NOMO-1 treated with dmso at 0.1 percent for 144 hours (cell line): Measurements from ENCODE around the gene BRAP.
A peak's percentile ranks its signal among the peaks of the same experiment; 100 is the strongest.
"Not testable (repeated sequence)": the region's sequence is repeated elsewhere in the genome, so short reads cannot be mapped to it uniquely, and the experiment has no call there.

Experiments used
- DNase-seq: peaks from one replicate; lab custom pipeline; 2025; ENCODE audit not compliant: unreplicated experiment; lab: John Stamatoyannopoulos, UW

The BRAP gene

DNA sequence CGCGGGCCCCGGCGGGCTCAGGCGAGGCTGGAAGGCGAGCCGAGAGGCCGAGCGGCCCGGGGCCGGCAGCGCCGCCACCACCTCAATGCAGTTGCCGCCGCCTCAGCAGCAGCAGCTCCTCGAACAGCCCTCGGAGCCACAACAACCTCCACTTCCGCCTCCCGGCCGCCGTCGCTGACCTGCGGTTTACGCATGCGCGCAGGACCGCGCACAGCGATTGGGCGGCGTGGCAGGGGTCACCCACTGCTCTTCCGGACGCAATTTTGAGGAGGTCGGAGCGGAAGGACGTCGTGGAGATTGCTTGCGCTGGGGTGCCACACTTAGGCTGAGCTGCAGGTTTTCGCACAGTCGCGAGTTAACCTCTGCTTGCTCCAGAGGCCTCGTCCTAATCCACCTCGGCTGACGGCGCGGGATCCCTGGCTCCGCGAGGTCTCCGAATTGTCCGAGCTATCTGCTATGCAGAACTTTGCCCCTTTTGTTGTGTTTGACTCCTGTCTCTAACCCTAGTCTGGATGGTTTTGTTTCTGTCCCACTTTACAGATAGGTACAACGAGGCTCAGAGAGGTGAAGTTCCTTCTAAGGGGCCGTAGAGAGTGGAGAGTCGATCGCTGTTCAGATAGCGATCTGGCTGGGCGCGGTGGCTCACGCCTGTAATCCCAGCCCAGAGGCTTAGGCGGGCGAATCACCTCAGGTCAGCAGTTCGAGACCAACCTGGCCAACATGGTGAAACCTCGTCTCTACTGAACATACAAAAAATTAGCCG is at the start of gene BRAP, which contains the start of gene ACAD10:
Gene BRAP (minus strand): TSS at position 146 of the 763 bp plus-strand sequence. CDS start 164 bp downstream, outside the sequence.
Gene ACAD10 (plus strand): TSS at position 243 of the 763 bp plus-strand sequence. CDS start 6,657 bp downstream, outside the sequence.
- peak; percentile 92 for DNase-seq

DNA sequence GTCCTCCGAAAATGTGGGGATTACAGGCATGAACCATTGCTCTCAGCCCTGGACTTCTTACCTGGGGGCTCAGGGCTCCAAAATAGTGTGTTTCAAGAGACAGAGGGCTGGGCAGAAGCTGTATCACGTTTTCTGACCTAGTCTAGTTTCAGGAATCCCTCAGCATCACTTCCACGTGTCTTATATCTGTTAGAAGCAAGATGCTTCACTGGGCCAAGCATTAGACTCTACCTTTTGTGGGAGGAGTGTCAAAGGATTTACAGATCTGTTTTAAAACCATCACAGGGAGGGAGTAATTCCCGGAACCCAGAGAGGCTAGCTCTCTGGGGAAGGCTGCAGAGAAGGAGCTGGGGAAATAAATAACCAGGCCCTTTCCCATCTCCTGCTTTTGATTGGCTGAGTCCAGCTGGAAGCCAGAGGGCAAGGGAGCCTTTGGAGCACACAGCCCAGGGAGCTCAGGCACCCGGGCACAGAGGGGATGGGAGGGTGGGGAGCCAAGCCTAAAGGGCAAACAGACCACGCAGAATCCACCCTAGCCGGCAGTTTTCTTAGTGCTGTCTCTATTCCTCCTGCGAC is 47.7 kb upstream of the BRAP start:
- no peak for DNase-seq

- no peak for DNase-seq
These were observed 47.0 kb upstream of the BRAP start for GRCh38 chr12:111732786-111733185.

DNA sequence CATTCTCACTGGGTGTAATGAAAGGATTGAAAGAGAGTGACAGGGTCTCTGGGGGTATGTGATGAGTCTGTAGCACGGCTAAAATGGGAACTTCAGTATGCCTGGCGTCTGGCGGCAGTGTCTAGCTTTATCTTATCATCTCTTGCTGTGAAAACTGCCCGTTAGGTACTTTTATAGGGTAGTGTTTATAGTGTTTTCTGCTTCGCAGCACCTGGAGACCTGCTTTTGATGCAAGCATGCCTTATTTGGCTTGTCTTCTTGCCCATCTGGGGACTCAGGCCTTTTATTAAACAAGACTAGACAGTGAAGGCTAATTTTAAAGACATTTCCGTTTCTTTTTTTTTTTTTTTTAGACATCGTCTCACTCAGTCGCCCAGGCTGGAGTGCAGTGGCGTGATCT is 44.7 kb upstream of the BRAP start:
- DNase-seq: no peak

GRCh38 chr12:111728795-111729194 is 43.0 kb upstream of the BRAP start:
- DNase-seq: no peak

DNA sequence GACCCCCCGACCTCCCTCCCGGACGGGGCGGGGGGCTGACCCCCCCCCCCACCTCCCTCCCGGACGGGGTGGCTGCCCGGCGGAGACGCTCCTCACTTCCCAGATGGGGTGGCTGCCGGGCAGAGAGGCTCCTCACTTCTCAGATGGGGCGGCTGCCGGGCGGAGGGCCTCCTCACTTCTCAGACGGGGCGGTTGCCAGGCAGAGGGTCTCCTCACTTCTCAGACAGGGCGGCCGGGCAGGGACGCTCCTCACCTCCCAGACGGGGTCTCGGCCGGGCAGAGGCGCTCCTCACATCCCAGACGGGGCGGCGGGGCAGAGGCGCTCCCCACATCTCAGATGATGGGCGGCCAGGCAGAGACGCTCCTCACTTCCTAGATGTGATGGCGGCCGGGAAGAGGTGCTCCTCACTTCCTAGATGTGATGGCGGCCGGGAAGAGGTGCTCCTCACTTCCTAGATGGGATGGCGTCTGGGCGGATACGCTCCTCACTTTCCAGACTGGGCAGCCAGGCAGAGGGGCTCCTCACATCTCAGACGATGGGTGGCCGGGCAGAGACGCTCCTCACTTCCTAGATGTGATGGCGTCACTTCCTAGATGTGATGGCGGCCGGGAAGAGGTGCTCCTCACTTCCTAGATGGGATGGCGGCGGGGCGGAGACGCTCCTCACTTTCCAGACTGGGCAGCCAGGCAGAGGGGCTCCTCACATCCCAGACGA is 38.0 kb upstream of the BRAP start:
- DNase-seq: not testable (repeated sequence)

- no peak for DNase-seq
These were observed 34.7 kb upstream of the BRAP start for GRCh38 chr12:111720457-111720856.

GRCh38 chr12:111719316-111719715 is 33.6 kb upstream of the BRAP start:
- not testable (repeated sequence) for DNase-seq

DNA sequence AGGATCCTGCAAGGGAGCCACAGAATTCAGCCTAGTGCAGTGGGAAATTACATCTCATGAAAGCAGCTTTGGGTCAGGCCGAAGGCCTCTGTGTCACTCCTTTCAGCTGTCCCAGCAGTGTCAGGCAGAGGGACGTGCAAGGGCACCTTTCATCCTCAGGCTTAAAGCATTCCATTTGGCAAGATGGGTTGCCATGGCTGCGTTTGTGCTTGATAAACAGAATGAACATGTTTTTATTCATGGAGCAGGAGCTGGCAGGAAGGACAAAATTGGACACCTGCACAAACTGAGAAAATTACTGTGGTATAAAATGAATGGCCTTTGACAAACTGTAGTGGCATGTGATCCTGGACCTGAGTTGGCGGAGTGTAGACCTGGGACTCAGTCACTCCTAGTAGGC is 29.5 kb upstream of the BRAP start:
- DNase-seq: no peak

GRCh38 chr12:111706145-111706544 is 20.4 kb upstream of the BRAP start:
- DNase-seq: no peak

GRCh38 chr12:111705672-111706071 is 19.9 kb upstream of the BRAP start:
- DNase-seq: peak; percentile 35

DNA sequence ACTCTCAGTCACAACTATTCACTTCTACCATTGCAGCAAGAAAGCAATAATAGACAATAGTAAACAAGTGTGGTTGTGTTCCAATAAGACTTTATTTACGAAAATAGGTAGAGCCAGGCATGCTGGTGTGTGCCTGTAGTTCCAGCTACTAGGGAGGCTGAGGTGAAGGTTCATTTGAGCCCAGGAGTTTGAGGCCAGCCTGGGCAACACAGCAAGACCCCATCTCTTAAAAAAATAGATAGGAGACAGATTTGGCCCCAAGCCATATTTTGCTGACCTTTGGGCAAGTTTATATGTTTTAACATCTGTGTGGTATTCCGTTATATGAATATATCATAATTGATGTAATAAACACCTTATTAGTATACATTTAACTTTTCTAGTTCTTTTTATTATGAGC is 14.2 kb upstream of the BRAP start:
- DNase-seq: no peak

GRCh38 chr12:111693818-111694217 is 8.1 kb upstream of the BRAP start:
- DNase-seq: no peak

GRCh38 chr12:111692575-111693210 is 6.9 kb upstream of the BRAP start:
- DNase-seq: no peak

DNA sequence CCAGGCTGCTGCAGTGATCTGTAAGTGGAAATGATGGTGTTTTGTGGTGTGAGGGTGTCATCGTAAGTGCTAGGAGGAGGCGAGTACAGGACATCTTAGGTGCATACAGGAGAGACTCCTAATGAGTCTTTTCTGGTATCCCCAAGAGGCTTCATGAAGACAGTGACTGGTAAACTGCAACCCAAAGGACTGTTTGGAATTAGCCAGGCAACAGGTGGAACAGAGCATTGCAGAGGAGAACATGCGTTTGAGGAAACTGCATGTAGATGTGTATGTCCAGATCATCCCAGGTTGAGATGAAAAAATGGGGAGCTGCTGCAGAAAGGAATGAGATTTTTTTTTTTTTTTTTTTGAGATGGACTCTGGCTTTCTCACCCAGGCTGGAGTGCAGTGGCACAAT is 5.5 kb upstream of the BRAP start:
- no peak for DNase-seq

DNA sequence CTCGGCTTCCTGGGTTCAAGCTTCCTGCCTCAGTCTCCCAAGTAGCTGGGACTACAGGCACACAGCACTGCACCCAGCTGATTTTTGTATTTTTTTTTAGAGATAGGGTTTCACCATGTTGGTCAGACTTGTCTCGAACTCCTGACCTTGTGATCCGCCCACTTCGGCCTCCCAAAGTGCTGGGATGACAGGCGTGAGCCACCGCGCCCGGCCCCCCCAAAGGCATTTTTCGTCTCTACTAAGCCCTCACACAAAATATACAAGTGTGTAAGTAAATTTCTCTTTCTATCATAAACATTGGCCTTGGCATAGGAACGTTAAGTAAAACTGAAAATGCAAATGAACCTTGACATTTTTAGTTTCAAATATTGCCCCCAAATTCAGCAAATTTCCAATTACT is 2.2 kb upstream of the BRAP start:
- DNase-seq: no peak

DNA sequence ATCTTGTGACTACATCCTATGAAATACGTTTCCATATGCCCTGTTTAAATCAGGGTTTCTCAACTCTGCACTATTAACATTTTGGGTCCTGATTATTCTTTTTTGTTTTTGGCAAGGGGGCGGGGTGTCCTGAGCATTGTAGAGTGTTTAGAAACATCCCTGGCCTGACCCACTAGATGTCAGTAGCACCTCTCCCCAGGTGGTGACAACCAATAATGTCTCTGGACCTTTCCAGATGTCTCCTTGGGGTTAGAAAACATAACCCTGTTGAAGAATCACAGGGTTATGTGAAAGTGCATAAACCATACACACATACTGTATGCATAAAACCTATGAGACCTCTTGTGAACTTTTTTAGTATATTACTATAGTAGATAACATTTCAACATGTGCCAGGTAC is 1.5 kb upstream of the BRAP start:
- DNase-seq: no peak

- DNase-seq: no peak
These were observed 884 bp upstream of the BRAP start for GRCh38 chr12:111686574-111687105.

- DNase-seq: no peak
These were observed 390 bp downstream of the BRAP start for GRCh38 chr12:111685322-111685810.

- DNase-seq: not testable (repeated sequence)
These were observed 1.1 kb downstream of the BRAP start for GRCh38 chr12:111684485-111685198.
